Endometrial microvascular endothelial cells (primary cell): ENCODE results near the gene BBX. TPM values are rescaled to one million over a fixed set of nuclear protein-coding genes. Genes with fewer than 3 reads are reported as not detected.
"Not testable (repeated sequence)": the region's sequence is repeated elsewhere in the genome, so short reads cannot be mapped to it uniquely, and the experiment has no call there.

Experiments
- in situ Hi-C: cut with HindIII; loops from 2 replicates; pipeline ENCODE4 v1.10.0; 2017; ENCODE audit warnings: low sequenced_read_pairs, low pct_unique_long_range_greater_than_20kb; ENCODE audit errors: inconsistent ontology term
- total RNA-seq: library from RNA; depleted of rRNA; stranded (reverse); fragments of >200 nt; gene quantifications from one replicate; pipeline ENCODE4 v1.2.3, GENCODE V29; 2015; ENCODE audit errors: inconsistent ontology term

The BBX gene
- total RNA-seq, 1 donor from 2014 or later, result 20.4 TPM

- in situ Hi-C loops, result loop anchor here (10.0 kb wide), 1 partner anchor 436 kb away; no protein-coding TSS in a partner anchor
Observed at GRCh38 chr3:107670986-107671385, 148.2 kb downstream of the BBX start.

- in situ Hi-C loops, result loop anchor here (10.0 kb wide), 1 partner anchor 440 kb away; no protein-coding TSS in a partner anchor
Observed at GRCh38 chr3:107674371-107674770, 151.6 kb downstream of the BBX start.

- in situ Hi-C loops, result loop anchor here (10.0 kb wide), 1 partner anchor 441 kb away; no protein-coding TSS in a partner anchor
Observed at GRCh38 chr3:107675233-107675900, 152.6 kb downstream of the BBX start.

- in situ Hi-C loops, result loop anchor here (10.0 kb wide), 1 partner anchor 442 kb away; no protein-coding TSS in a partner anchor
Observed at GRCh38 chr3:107676469-107677309, 153.9 kb downstream of the BBX start.

- in situ Hi-C loops, result loop anchor here (10.0 kb wide), 1 partner anchor 445 kb away; no protein-coding TSS in a partner anchor
Observed at GRCh38 chr3:107679921-107680320, 157.2 kb downstream of the BBX start.

GRCh38 chr3:107680698-107681097, 157.9 kb downstream of the BBX start:
- in situ Hi-C loops, result no loop called here

GRCh38 chr3:107681396-107681795, 158.6 kb downstream of the BBX start:
- in situ Hi-C loops, result no loop called here

- in situ Hi-C loops, result no loop called here
Observed at GRCh38 chr3:107682580-107682979, 159.8 kb downstream of the BBX start.

GRCh38 chr3:107683447-107683846, 160.7 kb downstream of the BBX start:
- in situ Hi-C loops, result no loop called here

- in situ Hi-C loops, result no loop called here
Observed at GRCh38 chr3:107684431-107684925, 161.7 kb downstream of the BBX start.

GRCh38 chr3:107685383-107685782, 162.6 kb downstream of the BBX start:
- in situ Hi-C loops, result no loop called here

GRCh38 chr3:107687056-107687581, 164.4 kb downstream of the BBX start:
- in situ Hi-C loops, result no loop called here

- in situ Hi-C loops, result no loop called here
Observed at GRCh38 chr3:107689355-107689754, 166.6 kb downstream of the BBX start.

- in situ Hi-C loops, result no loop called here
Observed at GRCh38 chr3:107690522-107691138, 167.9 kb downstream of the BBX start.

GRCh38 chr3:107691984-107692383, 169.2 kb downstream of the BBX start:
- in situ Hi-C loops, result not testable (repeated sequence)

GRCh38 chr3:107697348-107697747, 174.6 kb downstream of the BBX start:
- in situ Hi-C loops, result not testable (repeated sequence)

GRCh38 chr3:107697855-107698254, 175.1 kb downstream of the BBX start:
- in situ Hi-C loops, result not testable (repeated sequence)

- in situ Hi-C loops, result no loop called here
Observed at GRCh38 chr3:107699682-107700081, 176.9 kb downstream of the BBX start.

- in situ Hi-C loops, result no loop called here
Observed at GRCh38 chr3:107701299-107701698, 178.5 kb downstream of the BBX start.
